ENCODE measurements around the gene MIB2.

MIB2 gene

DNA sequence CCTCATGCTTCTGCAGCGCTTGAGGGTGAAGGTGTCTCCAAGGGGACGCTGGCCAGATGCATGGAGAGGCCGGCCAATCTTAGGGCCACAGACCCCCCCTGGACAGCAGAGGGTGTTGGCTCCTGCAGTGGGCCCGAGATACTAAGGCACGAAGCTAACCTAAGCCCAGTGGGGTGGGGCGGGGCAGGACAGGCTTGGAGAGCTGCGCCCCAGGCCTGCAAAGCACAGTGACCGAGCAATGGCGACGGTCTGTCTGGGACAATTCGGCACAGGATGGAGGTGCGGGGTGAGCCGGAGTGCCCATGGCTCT, 16.6 kb upstream of the MIB2 start:
- DNase-seq = no peak

DNA sequence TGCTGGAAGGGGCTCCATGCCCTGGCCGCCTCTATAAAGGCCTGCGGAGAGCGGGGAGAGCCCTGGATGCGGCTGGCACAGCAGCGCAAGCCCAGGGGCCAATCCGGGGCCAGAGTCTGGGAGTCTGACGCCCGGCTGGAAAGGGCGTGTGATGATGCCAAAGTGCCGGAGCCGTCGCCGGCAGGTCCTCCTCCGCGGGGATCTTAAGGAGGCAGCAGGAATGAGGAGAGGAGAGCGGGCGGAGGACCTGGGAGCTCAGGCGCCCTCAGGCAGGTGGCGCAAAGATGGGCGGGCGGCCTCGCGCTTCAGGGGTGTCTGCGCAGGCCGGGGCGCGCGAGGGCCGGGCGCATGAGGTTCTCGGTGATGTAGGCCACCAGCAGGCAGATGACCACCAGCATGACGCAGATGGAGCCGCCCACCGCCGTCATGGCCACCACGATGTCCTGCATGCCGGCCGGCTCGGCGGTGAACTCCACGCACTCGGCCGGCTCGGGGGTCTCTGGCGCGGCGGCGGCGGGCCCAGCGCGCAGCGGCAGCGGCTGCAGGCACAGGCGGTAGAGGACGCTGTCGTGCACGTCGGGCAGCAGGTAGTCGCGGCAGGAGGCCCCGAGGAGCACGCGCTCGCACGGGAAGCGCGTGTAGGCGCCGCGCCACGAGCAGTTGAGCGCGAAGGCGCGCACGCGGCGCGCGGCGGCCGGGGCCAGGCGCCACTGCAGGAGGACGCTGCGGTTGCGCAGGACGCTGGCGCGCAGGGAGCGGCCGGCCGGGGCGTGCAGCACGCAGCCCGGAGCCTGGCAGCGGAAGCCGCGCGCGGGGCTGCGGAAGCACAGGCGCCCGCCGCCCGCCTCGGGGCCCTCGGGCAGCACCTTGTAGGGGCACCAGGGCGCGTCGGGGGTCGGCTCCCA, 16.0 kb upstream of the MIB2 start:
- peak; percentile 11 to 15 for DNase-seq

DNA sequence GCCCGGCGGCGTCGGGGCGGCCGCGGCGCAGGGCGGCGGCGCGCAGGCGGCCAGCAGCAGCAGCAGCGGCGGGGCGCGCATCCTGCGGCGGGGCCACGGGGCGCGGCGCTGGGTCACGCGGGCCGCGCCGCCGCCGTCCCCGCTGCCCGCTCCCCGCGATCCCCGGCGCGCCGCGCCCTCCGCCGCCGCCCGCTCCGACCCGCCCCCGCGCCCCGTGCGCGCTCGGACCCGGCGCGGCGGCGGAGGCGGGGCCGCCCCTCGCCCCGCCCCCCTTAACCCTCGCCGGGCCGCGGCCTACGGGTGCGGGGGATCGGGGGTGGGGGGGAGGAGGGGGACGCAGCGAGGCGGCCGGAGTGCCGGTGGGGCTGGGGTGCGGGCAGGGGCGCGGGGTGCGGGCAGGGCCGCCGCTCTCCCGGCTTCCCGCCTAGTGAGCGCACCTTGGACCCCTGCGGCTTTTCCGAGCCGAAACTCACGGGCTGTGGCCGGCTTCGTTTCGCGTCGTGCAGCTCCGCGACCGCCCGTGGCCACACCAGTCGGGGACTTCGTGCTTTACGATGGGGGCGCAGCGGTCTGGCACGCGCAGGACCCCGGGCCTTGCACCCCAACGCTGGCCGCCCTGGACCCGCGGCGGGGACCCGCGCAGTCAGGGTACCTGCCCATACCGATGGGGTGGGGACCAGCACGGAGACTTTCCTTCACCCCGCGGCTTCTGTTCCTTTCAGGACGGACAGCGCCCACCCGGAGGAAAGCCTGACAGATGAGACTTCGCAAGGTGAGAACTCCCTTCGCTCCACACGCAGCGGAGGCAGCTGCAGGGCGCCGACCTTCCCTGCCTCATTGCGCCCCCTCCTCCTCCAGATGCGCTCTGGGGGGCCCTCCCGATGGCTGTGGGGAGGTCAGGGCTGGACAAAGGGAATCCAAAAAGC, 15.1 kb upstream of the MIB2 start, which contains the start of gene FNDC10:
Gene FNDC10, minus strand, starts transcription at position 201 of the 926 bp plus-strand sequence. Its CDS starts 120 bp downstream, at position 81.
- DNase-seq = no peak

DNA sequence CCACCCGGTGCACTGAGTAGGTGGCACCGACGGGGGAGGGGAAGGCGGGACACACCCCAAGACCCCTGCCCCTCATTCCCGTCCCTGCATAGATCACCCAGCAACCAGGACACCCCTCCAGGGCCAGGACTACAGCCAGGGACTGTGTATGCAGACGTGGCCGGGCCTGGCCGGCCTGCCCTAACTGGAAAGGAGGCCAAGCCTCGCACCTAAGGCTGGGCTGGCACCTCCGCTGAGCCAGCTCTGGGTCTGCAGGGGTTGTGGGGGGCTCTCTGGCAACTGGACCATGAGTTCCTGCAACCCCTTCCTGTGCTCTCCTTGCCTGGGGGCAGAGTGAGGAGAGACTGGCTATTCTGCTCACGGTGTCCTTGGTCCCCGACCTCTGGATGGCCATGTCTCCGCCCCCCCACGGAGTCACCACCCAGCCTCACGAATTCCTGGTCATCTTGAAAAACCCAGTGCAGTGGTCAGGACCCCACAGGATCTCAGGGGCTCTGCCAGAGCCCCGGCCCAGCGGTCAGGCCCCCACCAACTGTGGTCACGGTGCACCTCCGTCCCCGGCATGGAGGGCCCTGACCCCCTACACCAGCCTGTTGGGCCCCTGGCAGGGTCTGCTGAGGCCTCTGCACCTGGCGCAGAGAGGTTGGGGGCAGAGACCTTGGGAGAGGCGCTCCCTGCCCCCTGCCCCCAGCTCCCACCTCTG, 14.3 kb upstream of the MIB2 start:
- DNase-seq = no peak

DNA sequence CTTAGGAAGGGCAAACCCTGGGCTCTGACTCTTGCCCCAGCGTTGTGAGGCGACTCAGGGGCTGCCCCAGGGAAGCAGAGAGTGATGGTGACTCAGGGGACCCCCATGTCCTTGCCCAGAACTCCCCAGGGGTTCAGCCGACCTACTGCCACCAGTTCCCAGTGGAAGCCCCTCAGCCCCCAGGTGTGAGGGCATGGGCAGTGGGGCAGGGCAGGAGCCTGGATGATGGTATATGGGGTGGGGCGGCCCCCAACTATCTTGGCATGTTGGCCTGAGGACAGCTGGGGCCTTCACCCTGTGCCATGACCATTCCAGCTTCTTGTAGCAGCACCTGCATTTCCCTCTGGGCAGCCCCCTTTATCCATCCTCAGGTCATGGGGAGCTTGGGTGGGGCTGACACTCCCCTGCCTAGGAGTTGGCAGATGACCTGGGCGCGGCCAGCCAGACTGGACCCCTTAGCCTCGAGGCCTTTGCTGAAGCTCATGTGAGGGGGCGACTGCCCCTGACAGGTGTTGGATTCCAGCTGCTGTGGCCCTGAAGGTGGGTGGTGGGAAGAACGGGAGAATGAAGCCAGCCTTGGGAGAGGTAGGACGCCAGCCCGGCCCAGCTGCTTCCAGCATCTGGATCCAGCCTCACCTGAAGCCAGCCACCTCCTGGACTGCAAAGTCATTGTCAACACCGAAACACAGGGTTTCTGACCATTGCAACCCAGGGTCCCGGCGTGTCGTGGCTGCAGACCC, 13.6 kb upstream of the MIB2 start:
- DNase-seq = no peak

DNA sequence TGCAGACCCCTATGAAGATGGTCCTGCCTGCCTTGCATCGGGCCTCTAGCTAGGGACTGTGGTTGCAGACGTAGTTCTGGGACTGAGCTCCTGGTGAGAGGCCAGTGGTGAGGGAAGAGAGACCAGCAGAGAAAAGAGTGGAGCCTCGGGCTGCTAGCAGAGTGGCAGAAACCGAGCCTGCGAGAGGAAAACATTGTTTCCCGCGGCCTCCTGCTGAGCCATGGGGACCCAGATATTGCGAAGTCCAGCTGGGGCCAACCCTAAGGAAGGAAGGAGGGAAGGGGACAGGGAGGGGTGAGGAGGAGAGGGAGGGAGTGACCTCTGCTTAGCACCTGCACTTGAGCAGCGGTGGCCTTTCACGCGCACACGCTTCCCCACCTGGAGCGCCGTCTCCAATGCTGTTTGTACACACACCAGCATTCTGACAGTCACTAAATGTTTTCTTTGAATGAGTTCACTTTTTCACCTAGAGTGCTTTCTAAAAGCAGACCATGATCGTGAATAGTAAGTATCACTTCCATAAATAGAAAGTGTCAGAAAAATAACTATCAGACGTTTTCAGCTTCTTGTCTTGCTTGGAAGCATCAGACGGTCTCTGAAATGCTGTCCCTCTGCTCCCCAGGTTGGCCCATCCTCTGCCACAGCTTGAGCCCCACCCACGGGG, 12.9 kb upstream of the MIB2 start:
- DNase-seq = no peak

DNA sequence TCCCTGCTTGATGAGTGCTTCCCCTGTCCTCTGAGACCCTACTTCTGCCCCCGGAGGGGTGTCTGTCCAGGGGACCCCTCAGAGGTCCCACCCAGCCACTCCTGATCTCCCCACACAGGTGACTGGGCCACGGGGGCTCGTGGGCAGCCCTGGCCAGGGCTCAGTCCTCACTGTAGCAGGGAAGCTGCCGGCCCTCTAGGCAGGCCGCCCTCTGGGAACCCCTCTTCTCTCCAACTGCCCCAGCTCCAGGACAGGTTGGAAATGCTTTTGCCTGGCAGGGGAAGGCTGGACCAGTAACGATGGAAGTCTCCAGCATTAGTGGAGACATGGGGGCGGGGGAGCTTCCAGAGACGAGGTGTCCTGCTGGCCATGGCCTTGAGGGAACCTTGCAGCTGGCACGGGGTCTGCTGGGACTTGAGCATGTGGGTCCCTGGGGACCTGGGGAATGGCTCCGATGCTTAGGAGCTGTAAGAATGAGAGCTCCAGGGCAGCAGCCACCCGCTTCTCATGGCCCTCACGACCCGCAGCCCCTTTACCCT, 12.3 kb upstream of the MIB2 start:
- no peak for DNase-seq

DNA sequence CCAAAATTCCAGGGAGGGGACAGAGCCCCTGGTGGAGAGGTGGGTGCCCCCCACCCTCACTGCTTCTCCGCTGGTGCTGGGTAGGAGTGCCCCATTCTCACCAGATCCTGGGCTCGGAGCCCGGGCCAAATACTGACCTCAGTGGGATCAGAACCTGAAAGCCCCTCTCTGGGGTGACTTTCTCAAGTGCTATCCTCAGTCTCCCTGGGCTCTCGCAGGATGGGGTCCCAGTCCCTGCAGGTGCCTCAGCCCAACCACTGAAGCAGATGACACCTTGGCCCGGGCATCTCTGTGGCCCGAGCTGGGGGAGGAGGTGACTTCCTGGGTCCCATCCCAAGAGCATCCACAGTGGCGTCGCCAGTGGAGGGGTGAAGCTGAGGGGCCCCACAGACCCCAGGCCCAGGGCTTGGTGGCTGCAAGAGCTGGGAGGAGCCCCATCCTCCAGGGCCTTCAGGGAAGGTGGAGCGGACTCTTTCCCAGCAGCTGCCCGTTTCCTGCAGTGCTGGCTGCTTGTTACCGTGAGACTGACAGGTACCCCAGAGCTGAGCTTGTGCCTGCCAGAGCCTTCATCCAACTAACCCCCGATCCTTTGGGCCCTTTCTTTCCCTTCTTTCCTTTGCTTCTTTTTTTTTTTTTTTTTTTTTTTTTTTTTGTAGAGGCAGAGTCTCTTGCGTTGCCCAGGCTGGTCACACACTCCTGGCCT, 11.5 kb upstream of the MIB2 start:
- DNase-seq = no peak

DNA sequence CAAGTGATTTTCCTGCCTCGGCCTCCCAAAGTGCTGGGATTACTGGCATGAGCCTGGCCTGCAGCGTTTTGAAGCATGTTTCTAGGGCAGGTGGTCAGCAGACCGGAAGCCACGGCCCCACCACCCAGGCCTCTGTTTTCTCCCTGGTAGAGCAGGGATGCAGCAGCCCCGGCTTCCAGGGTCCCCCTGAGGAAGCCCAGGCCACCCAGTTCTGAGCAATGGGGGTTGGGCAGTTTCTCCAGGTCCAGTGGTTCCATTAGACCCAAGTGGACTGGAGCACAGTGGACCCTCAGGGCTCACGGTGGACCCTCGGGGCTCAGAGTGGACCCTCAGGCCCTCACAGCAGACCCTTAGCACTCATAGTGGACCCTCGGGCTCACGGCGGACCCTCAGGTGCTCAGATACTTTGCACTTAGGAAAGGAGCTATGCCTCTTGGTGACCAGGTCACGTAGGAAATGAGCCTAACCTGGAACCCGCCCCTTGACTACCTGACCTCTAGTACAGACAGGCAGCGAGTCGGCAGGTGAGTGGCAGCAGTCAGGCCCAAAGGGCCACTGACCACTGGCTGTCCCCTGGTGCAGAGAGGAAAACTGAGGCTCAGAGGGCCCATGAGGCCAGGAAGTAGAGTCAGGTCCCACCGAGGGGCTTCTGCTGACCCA, 10.8 kb upstream of the MIB2 start:
- no peak for DNase-seq

DNA sequence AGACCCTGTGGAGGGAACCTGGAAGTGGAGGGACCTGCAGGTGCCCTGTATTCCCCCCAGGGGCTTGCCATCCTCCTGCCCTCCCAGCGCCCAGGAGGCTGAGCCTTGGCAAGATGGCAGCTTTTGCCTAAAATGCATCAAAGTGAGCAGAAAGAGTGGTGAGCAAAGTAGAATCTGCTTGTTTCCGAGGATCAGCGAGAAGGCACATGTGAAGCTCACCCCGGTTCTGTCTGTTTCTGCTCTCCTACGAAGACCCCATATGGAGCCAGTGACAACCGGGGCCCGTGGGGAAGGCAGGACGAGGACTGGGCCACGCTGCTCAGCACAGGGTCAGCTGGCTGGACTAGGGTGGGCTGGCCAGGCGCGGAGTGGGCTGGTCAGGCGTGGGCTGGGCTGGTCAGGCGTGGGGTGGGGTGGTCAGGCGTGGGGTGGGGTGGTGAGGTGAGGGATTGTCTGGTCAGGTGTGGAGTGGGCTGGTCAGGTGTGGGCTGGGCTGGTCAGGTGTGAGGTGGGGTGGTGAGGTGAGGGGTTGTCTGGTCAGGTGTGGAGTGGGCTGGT, 10.2 kb upstream of the MIB2 start:
- DNase-seq = no peak

DNA sequence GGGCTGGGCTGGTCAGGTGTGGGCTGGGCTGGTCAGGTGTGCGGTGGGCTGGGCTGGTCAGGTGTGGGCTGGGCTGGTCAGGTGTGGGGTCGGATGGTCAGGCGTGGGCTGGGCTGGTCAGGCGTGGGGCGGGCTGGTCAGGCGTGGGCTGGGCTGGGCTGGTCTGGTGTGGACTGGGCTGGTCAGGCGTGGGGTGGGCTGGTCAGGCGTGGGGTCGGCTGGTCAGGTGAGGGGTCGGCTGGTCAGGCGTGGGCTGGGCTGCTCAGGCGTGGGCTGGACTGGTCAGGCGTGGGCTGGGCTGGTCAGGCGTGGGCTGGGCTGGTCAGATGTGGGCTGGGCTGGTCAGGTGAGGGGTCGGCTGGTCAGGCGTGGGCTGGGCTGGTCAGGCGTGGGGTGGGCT, 9.6 kb upstream of the MIB2 start:
- DNase-seq = no peak

DNA sequence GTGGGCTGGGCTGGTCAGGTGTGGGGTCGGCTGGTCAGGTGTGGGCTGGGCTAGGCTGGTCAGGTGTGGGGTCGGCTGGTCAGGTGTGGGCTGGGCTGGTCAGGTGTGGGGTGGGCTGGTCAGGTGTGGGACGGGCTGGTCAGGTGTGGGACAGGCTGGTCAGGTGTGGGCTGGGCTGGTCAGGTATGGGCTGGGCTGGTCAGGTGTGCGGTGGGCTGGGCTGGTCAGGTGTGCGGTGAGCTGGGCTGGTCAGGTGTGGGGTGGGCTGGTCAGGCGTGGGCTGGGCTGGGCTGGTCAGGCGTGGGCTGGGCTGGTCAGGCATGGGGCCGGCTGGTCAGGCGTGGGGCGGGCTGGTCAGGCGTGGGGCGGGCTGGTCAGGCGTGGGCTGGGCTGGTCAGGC, 9.1 kb upstream of the MIB2 start:
- DNase-seq = no peak

DNA sequence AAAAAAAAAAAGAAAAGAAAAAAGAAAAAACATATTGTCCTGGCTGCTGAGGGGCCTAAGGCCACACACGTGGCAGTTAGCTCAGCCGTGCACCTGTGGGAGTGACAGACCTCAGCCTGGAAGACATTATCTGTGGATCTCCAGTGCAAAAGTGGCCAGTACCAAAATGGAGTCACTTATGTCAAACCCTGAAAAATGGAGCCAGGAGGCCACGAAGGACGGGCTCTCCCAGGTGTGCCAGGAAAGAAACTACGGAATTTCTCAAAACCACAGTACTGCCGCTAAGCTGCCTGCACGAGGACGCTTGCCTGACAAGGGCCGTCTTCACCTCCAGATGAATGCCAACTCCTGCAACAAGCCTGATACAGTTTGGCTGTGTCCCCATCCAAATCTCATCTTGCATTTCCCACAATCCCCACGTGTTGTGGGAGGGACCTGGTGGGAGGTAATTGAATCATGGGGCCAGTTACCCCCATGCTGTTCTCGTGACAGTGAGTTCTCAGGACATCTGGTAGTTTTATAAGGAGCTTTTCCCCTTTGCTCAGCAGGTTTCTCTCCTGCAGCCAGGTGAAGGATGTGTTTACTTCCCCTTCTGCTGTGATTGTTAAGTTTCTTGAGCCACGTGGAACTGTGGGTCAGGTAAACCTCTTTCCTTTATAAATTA, 5.3 kb upstream of the MIB2 start:
- DNase-seq = no peak

DNA sequence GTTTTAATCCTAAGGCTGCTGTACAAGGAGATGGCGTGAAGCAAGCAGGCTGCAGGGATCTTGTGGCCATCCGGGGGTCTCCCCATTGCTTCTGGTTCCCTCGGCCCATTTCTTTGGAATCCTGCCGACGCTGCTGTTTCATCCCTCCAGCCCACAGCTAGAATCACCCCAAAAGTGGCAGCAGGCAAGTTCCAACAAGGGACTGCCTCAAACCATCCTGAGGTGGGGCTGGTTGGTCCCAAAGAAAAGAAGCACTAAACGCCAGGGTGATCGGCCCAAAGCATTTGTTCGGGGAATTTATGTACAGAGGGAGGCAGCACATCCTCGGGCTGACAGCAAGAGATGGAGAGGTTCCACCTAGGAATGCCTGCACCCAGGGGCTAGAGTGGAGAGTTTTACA, 4.5 kb upstream of the MIB2 start:
- no peak for DNase-seq

DNA sequence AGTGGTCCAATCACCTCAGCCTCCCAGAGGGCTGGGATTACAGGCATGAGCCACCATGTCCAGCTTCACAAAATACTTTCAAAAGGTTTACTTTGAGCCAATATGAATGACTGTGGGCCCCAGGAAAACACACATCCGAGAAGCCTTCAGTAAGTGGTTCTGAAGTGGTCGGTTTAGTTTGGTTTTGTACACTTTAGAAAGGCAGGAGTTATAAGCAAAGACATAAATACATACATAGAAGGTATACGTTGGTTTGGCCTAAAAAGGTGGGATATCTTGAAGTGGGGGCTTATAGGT, 3.2 kb upstream of the MIB2 start:
- no peak for DNase-seq

DNA sequence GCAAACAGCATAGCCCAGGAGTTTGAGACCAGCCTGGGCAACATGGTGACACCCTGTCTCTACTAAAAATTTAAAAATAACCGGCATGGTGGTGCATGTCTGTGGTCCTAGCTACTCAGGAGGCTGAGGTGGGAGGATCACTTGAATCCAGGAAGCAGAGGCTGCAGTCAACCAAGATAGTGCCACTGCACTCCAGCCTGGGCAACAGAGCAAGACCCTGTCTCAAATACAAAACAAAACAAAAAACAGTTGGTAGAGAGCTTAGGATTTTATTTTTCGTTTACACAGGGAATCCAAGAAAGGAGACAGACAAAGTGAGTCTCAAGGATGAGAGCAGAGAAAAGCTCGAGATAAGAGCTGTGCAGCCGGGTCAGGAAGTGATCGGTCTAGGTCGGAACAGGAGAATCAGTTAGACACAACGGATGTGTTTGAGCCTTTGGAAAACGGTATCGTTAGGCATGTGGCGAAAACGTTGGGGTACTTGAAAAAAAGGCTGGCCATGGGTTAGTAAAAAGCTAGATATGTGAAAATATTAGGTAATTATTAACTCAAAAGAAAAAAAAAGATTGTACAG, 1.7 kb upstream of the MIB2 start:
- DNase-seq = no peak

DNA sequence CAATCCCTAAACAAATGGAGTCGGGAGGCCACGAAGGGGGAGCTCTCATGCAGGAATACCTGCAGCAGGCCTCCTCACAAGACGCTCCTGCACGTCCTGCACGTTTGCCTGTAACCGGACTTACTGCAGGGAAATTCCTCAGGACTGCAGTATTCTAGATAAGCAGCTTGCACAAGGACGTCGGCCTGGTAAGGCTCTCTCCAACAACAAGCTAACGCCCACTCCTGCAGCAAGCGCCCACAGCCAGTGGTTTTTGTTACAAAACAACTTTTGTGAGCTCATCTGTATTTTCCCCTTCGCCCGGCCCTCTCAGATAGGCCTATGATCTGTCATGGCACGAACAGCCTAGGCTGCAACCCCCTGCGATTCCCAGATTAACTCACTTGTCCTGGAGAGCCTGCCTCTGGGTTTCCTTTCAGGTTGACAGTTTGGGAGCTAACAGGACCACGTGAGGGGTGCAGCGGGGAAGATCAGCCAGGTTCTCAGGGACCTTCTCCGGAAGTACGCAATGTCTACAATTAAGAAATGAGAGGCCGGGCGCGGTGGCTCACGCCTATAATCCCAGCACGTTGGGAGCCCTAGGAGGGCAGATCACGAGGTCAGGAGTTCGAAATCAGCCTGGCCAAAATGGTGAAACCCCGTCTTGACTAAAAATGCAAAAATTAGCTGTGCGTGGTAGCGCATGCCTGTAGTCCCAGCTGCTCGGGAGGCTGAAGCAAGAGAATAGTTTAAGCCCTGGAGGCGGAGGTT, 921 bp upstream of the MIB2 start:
- DNase-seq = peak; percentile 78 to 82

DNA sequence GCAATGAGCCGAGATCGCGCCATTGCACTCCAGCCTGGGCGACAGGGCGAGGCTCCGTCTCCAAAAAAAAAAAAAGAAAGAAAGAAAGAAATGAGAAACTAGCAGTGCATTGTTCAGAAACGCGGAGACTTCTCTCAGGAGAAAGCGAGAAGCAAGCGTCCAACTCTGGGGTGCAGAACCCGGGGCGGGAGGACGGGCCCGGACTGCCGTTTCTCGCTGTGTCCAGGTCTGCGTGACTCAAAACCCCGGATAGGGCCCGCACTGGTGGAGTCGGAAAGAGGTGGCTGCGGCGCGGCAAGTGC, 395 bp upstream of the MIB2 start:
- no peak for DNase-seq

Data from AML-193 (cell line).